Measurements from ENCODE around the gene INHBA. TPM values are rescaled to one million over a fixed set of nuclear protein-coding genes. Genes with fewer than 3 reads are reported as not detected.

The INHBA gene
- total and polyA plus RNA-seq, 7 donors = 0.23 to 5.5 (median 1.2) TPM

DNA sequence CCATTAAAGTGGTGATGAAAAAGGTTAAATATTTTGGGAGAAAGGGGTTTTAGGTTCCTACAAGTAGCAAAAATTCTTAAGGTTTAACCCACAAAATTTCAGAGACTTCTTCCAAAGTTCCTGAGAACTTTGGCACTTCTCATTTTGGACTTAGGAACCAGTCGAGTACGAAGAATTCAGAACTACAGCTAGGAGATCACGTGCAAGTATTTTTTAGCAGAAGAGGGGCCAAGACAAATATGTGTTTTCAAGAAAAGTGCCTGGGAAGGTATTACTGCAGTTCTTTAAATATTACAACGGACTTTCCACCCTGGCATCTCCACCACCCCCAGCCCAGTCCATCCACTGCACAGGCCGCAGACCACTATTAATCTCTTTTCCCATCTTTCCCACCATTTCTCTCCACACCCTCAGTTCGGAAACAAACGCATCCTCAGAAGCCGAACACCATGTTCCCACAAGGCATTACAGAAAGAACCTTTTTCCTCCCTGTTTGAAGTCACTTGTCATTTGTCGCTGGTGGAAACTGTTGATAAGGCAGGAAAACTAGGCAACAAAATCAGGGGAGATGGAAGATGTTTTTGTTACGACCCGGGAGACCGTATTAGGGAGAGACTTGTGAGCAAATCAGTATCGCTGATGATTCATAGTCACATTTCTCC is 7.1 kb downstream of the INHBA start:
- Histone ChIP-seq H3K36me3 (no peaks in the 10 kb centered on the region), H3K4me1 (peaks cover 0 to 55% (median 34%) of the 10 kb centered on the region in 4 donors), H3K9me3 (no peaks in the 10 kb centered on the region), H3K27ac (peak overlapping the region; percentile 59 to 82 (median 72)), H3K4me3 (peak overlapping the region; percentile 17 to 49 (median 34)), H3K27me3 (no peaks in the 10 kb centered on the region)
- WGBS, 2 donors = 58 to 72% methylated on average over 13 of the region's 13 CpGs
- no peak for DNase-seq
- intact Hi-C loops (cut with DNase I) = loop anchor here (2.0 kb wide), 1 partner anchor 1367 kb away; no protein-coding TSS in a partner anchor
- TF ChIP-seq POLR2A (IDR thresholded peaks at IDR 0.05) (no peak), POLR2AphosphoS5 (IDR thresholded peaks at IDR 0.05) (no peak), EP300 (IDR thresholded peaks at IDR 0.05) (no peak)
- TF ChIP-seq, protein P1, sequence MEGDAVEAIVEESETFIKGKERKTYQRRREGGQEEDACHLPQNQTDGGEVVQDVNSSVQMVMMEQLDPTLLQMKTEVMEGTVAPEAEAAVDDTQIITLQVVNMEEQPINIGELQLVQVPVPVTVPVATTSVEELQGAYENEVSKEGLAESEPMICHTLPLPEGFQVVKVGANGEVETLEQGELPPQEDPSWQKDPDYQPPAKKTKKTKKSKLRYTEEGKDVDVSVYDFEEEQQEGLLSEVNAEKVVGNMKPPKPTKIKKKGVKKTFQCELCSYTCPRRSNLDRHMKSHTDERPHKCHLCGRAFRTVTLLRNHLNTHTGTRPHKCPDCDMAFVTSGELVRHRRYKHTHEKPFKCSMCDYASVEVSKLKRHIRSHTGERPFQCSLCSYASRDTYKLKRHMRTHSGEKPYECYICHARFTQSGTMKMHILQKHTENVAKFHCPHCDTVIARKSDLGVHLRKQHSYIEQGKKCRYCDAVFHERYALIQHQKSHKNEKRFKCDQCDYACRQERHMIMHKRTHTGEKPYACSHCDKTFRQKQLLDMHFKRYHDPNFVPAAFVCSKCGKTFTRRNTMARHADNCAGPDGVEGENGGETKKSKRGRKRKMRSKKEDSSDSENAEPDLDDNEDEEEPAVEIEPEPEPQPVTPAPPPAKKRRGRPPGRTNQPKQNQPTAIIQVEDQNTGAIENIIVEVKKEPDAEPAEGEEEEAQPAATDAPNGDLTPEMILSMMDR (IDR thresholded peaks at IDR 0.05) = no peak

- peaks cover 0 to 46% (median 24%) of the 10 kb centered on the region in 4 donors for H3K4me1 ChIP-seq
- intact Hi-C loops (cut with DNase I) = no loop called here
- H3K27ac ChIP-seq = peak overlapping the region in 2 of 4 donors; percentile 6 to 82
- peaks cover 0 to 8% (median 3%) of the 10 kb centered on the region in 4 donors for H3K36me3 ChIP-seq
- TF ChIP-seq POLR2AphosphoS5 (IDR thresholded peaks at IDR 0.05) = no peak
- no peak for TF ChIP-seq POLR2A (IDR thresholded peaks at IDR 0.05)
- TF ChIP-seq, protein P1 (IDR thresholded peaks at IDR 0.05) = no peak
- TF ChIP-seq EP300 (IDR thresholded peaks at IDR 0.05) = no peak
- no peak overlapping the region for H3K4me3 ChIP-seq
- WGBS, 2 donors = 84 to 90% methylated on average over 6 of the region's 6 CpGs
- H3K9me3 ChIP-seq = no peaks in the 10 kb centered on the region
- DNase-seq = no peak
- H3K27me3 ChIP-seq = no peaks in the 10 kb centered on the region
Measured at GRCh38 chr7:41694495-41694894, 8.4 kb downstream of the INHBA start.

- peaks cover 0 to 8% (median 3%) of the 10 kb centered on the region in 4 donors for H3K36me3 ChIP-seq
- WGBS, 2 donors = 40 to 78% methylated on average over 10 of the region's 10 CpGs
- no peaks in the 10 kb centered on the region for H3K27me3 ChIP-seq
- DNase-seq = no peak
- intact Hi-C loops (cut with DNase I) = no loop called here
- peak overlapping the region in 2 of 4 donors; percentile 23 to 43 for H3K27ac ChIP-seq
- H3K4me3 ChIP-seq = no peak overlapping the region
- peaks cover 0 to 35% (median 14%) of the 10 kb centered on the region in 4 donors for H3K4me1 ChIP-seq
- no peaks in the 10 kb centered on the region for H3K9me3 ChIP-seq
- TF ChIP-seq POLR2A (IDR thresholded peaks at IDR 0.05) (no peak), POLR2AphosphoS5 (IDR thresholded peaks at IDR 0.05) (no peak), EP300 (IDR thresholded peaks at IDR 0.05) (no peak)
- TF ChIP-seq, protein P1 (IDR thresholded peaks at IDR 0.05) = no peak
Measured at GRCh38 chr7:41693150-41693997, 9.5 kb downstream of the INHBA start.

GRCh38 chr7:41692251-41692650 is 10.6 kb downstream of the INHBA start:
- DNase-seq = no peak
- peaks cover 0 to 31% (median 14%) of the 10 kb centered on the region in 4 donors for H3K4me1 ChIP-seq
- H3K27ac ChIP-seq = peak overlapping the region in 1 of 4 donors; percentile 23
- H3K27me3 ChIP-seq = no peaks in the 10 kb centered on the region
- H3K4me3 ChIP-seq = no peak overlapping the region
- H3K36me3 ChIP-seq = peaks cover 0 to 8% (median 3%) of the 10 kb centered on the region in 4 donors
- intact Hi-C loops (cut with DNase I) = no loop called here
- WGBS, 2 donors = 22 to 56% methylated on average over 7 of the region's 7 CpGs
- H3K9me3 ChIP-seq = no peaks in the 10 kb centered on the region
- TF ChIP-seq, protein P1 (IDR thresholded peaks at IDR 0.05) = no peak
- TF ChIP-seq EP300 (IDR thresholded peaks at IDR 0.05) (no peak), POLR2A (IDR thresholded peaks at IDR 0.05) (no peak)
